Right renal cortex interstitium (tissue), 3 donors: ENCODE results near the gene OTOP3. TPM values are rescaled to one million over a fixed set of nuclear protein-coding genes. Genes with fewer than 3 reads are reported as not detected.

Experiments
- DNase-seq, 3 donors: peaks; one replicate each; pipeline ENCODE4 v3.0.0-alpha.2; 2013; ENCODE audit warnings: low read depth in 3 of 3, low spot score in 2 of 3
- polyA plus RNA-seq, 3 donors: library from polyadenylated mRNA; unstranded; fragments of 120-200 nt; gene quantifications; one replicate each; pipeline ENCODE4 v1.2.1, GENCODE V29; 2013; ENCODE audit not compliant: insufficient read length in 3 of 3

Gene OTOP3
- polyA plus RNA-seq, 3 donors, result not detected

DNA sequence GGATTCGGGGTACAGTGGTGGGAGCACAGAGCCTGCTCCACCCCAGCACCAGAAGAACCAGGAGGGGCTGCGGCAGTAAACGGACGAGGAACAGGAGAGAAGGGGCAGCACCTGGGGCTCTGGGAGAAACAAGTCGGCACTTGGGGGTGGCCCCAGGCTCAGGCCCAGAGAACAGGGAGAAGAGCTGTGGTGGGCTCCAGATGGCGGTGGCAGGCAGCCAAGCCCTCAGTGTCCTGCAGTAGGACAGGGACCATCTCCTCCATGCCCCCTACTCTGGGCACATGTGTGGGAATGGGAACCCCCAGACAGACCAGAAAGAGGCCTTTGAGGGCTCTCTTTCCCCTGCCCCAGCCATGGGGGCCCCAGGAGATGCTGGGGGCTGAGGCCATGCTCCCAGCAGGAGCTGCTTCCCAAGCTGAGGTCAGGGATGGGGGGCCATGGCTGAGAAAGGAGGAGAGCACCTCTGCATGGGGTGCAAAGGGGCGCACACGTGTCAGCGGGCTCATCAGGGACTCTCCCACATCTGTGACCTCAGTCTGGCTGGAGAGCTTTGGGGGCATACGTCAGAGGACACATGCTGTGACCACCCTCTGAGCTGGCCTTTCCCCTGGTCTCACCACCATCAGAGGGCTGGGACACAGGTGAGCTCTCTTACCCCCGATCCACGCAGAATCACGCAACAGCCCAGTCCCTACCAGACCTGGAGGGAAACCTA lies 19.4 kb upstream of the OTOP3 start:
- DNase-seq, result no peak

DNA sequence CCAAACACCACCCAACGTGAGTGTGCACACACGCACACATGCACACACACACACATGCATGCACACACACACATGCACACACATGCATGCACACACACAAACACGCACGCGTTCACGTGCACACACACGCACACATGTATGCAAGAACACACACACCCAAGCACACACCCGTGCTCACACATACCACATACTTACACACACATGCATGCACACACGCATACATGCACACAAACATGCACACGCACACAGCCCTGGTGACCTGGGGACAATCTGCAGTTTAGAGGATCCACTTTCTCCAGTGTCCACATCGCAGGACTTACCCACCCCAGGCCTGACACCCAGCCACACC lies 18.9 kb upstream of the OTOP3 start:
- no peak for DNase-seq

GRCh38 chr17:74917430-74917829 lies 18.3 kb upstream of the OTOP3 start:
- DNase-seq, result no peak

- DNase-seq, result no peak
Measured at GRCh38 chr17:74918906-74919305, 16.8 kb upstream of the OTOP3 start.

DNA sequence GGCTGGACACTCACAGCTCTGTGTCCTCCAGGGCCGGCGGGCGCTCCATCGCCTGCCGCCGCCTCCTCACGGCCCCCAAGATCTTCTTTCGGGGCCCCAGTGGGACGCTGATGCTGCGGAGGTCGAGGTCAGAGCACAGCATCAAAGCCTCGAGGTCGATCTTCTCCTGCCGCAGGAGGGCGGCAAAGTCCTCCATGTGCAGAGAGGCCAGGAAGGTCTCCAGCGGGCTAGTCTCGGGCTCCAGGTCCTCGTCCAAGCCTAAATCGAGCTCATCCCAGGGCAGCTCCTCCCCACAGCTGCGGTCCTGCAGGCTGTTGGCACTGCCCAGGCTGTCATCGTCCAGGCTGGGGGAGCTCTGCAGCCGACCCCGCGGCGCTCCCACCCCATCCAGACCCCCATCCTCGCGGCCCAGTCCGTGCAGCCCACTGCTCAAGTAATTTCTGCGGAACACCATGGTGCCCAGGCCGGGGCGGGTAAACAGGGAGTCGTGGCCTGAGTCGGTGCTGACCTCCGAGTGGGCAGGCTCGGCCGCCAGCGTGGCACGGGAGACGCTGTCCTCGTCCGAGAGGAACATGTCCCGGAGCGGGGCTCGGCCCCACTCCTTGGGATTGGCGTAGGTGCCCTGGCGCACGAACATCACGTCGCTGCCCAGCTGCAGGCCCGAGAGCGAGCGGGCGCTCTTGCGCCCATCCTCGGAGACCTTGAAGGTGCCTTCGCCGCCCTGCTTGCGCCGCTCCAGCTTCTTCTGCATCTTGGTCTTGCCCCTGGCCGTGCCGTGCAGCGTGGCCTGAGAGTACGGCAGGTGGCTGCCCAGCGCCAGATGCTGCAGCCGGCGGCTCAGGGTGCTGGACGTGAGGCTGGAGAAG lies 16.0 kb upstream of the OTOP3 start:
- DNase-seq, result no peak

DNA sequence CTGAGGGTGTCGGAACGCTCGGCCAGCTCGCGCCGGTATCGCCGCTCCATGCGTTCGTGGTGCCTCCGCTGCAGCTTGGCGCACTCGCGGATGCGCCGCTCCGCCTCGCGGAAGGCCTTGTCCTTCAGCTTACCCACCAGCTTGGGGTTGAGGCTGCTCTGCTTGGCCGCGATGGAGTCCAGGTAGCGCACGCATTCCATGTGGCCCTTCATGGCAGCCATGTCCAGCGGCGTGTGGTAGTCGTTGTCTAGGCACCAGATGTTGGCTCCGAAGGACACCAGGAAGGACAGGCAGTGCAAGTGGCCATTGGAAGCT lies 15.4 kb upstream of the OTOP3 start:
- no peak for DNase-seq

GRCh38 chr17:74920642-74921025 lies 15.1 kb upstream of the OTOP3 start:
- DNase-seq, result no peak

GRCh38 chr17:74921026-74921681 lies 14.5 kb upstream of the OTOP3 start:
- DNase-seq, result no peak

GRCh38 chr17:74921769-74922168 lies 13.9 kb upstream of the OTOP3 start:
- no peak for DNase-seq

DNA sequence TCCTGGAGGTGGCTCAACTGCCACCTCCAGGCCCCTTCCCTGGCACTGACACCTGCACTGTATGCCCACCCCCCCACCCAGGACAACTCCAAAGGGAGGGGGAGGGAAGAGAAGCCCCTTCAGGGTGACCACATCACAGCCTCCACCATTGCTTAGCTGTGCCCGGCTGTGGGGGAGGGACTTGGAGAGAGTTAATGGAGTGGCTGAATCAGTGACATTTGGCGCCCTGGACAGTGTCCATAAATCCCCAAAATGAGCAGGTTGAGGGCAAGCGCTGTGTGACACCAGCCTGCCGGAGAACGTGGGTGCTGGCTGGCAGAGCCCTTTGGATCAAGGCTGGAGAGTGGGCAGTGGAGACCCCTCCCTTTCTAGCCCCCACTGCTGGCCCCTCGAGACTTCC lies 13.5 kb upstream of the OTOP3 start:
- no peak for DNase-seq

GRCh38 chr17:74922694-74923537 lies 12.8 kb upstream of the OTOP3 start, which contains the start of gene USH1G:
Gene USH1G, minus strand, starts transcription at chr17:74923255. Its CDS starts 182 bp downstream, at chr17:74923073.
- no peak for DNase-seq

DNA sequence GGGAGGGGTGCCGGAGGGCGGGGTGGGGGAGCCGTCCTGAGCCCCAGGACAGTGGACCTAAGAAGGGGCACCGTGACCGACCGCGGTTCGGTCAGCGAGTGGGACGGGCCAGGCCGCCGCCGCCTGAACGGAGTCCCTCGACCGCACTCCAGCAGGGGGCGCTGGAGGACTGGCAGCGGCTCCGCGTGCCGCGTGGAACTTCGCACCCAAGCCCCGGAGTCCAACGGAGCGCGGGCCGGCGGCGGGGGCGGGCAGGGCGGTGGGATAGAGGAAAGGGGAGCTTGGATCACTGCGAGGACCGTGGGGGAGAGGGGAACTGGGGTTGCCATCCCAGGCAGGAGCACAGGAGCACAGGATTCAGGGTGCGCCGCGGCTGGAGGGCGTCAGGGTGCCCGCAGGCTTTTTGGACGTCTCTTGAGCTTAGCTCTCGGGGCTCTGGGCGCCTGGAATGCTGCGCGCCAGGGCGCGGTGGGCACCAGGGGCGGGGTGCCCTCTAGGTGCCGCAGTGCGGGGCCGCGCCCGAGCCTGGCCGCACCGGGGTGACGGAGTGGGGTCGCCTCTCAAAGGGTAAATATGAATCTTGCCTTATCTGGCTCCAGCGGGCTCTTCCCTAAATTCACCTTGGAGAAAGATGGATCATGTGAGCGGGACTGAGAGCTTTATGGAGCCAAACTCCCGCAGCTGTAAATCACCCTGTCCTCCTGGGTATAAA lies 12.0 kb upstream of the OTOP3 start:
- DNase-seq, result no peak

DNA sequence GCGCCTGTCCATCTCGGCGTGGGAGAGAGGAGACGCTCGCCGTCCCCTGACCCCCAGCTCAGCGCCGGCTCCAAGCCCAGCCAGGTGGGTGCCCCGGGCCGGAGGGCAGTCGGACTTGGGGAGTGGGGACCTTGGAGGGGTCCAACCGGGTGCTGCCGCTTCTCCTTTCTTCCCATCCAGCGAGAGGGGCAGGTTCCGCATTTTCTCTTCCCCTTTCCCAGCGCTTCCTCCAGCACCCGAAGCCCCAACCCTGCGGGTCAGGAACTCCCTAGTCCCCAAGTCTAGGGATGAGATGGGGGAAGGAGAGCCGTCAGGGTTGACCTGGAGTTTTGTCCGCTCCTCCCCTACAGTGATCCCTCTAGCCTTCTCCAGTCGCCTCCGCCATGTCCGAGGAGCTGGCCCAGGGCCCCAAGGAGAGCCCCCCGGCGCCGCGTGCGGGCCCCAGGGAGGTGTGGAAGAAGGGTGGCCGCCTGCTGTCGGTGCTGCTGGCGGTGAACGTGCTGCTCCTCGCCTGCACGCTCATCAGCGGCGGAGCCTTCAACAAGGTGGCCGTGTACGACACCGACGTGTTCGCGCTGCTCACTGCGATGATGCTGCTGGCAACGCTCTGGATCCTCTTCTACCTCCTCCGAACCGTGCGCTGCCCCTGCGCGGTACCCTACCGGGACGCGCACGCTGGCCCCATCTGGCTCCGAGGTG lies 11.3 kb upstream of the OTOP3 start, which contains the start of gene OTOP2:
Gene OTOP2, plus strand, starts transcription at position 24 of the 699 bp plus-strand sequence. Its CDS starts 360 bp downstream, at position 384.
- no peak for DNase-seq

DNA sequence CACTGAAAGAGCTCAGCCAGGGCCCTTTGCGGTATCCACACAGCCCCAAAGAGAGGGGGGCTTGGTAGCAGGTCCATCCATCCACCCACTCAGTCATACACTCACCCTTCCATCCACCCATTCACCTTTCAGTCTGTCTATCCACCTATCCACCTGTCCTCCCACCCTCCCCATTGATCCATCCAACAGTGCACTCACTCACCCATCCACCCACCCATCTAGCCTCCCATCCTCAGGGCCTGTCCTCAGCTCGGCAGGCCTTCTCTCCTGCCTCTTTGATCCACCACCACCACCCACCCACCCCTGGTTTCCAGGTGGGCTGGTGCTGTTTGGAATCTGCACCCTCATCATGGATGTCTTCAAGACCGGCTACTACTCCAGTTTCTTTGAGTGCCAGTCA lies 10.5 kb upstream of the OTOP3 start:
- no peak for DNase-seq

- no peak for DNase-seq
Measured at GRCh38 chr17:74928786-74929185, 6.9 kb upstream of the OTOP3 start.

GRCh38 chr17:74930535-74931036 lies 5.1 kb upstream of the OTOP3 start:
- no peak for DNase-seq

DNA sequence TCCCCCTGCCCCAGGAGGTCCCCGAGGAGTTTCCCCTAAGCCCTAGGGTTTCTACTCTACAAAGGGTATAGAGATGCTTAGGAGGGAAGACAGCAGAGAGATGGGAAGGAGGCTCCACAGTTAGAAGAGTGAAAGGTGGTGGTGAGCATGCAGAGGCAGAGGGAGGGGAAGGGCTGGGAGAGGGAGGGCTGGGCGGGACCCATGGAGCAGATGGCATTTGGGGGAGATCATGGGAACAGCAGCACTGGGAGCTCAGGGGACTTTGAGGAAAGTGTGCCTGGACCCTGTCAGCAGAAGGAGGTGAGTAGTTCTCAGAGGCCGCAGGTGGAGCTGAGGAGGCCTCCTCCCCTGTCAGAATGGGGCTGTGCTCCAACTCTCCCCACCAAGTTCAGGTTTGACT lies 650 bp upstream of the OTOP3 start:
- DNase-seq, result no peak

GRCh38 chr17:74936470-74936799 lies 737 bp downstream of the OTOP3 start:
- no peak for DNase-seq
